Measurements from ENCODE around the gene ABCC1.

GRCh38 chr16:15986261-15986660 is 36.8 kb downstream of the ABCC1 start:
- TF ChIP-seq POLR2A (IDR thresholded peaks at IDR 0.05; ENCODE audit: low read length) (no peak), GATA1 (IDR thresholded peaks at IDR 0.05; ENCODE audit: low read depth, low read length) (no peak)
